Measurements from ENCODE around the gene OOSP4A.

OOSP4A gene

DNA sequence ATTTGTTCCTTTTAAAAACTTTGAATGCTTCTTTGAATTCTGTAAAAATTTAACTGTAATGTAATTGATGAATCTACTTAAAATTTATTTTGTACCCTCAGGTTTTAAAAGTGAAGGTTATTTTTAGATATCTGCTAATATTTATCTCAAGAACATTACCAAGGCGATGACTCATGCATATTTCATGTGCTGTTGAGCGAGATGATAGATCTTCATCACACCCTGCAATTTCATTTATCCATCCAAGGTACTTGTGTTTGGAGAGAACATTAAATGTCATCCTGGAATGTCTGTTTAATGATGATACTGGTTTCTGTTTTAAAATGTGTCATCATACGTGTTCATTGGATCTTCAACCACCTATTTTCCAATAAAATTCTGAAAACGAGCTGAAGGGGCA, 6.7 kb upstream of the OOSP4A start:
- TF ChIP-seq, protein P1, sequence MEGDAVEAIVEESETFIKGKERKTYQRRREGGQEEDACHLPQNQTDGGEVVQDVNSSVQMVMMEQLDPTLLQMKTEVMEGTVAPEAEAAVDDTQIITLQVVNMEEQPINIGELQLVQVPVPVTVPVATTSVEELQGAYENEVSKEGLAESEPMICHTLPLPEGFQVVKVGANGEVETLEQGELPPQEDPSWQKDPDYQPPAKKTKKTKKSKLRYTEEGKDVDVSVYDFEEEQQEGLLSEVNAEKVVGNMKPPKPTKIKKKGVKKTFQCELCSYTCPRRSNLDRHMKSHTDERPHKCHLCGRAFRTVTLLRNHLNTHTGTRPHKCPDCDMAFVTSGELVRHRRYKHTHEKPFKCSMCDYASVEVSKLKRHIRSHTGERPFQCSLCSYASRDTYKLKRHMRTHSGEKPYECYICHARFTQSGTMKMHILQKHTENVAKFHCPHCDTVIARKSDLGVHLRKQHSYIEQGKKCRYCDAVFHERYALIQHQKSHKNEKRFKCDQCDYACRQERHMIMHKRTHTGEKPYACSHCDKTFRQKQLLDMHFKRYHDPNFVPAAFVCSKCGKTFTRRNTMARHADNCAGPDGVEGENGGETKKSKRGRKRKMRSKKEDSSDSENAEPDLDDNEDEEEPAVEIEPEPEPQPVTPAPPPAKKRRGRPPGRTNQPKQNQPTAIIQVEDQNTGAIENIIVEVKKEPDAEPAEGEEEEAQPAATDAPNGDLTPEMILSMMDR (IDR thresholded peaks at IDR 0.05; ENCODE audit: borderline replicate concordance, insufficient read depth, low read depth, low read length): no peak
- no peak overlapping the region for H3K4me3 ChIP-seq (ENCODE audit: low read depth, low read length)

DNA sequence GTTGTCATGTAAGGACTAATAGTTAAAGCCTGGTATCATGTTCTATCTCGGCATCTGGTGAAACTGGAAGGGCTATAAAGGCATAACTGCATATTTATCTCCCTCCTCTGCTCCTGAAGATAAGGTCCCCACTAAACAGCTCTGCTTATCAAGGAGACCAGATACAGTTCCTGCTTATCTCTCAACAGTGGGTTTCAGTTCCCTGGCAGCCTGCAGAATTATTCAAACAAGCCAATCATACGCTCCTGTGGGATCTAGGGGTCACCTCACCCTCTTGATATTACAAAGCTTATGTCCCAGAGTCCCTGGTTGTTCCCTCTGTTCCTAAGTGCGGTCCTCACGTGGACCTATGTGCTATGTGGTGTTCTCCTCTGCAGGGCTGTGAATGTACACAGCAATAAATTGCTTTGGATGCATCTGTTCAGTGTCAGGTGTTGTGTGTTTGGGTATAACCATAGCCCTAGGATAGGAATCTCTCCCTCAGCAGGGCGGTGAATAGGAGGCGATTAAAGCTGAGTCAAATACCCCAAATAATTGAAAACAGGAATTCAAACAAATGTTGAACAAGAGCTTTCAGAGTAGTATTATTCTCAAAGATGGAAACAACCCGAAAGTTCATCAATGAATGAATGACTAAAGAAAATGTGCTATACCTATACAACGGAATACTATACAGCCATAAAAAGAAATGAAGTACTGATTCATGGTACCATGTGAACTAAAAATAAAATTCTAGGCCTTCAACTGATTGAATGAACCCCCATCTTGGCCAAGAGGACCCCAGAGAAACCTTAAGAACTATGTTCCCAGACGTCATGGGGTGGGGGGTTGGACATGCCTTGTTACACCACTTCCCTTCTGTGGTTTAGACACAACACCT, 3.1 kb upstream of the OOSP4A start:
- TF ChIP-seq, protein P1 (IDR thresholded peaks at IDR 0.05; ENCODE audit: borderline replicate concordance, insufficient read depth, low read depth, low read length): no peak

DNA sequence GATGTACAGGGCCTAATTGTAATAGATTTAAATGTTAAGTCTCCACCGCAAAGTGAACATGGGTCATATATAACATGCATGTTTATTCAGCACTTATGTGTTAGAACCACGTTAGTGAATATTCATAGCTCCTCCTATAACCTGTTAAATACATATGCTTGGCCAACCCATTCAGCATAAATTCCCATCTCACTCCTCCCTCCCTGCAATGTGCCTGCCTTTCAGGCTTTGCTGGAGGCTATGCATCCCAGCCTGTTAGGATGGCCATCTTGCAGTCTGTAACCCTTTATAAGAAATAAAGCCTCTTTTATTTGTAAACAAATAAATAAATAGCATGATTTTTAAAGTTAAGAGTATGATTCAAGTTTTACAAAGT, 1.7 kb upstream of the OOSP4A start:
- no peak overlapping the region for H3K4me3 ChIP-seq (ENCODE audit: low read depth, low read length)
- TF ChIP-seq, protein P1 (IDR thresholded peaks at IDR 0.05; ENCODE audit: borderline replicate concordance, insufficient read depth, low read depth, low read length): no peak

More for the DNA sequence above, 3.1 kb upstream of the OOSP4A start:
- no peak overlapping the region for H3K4me3 ChIP-seq (ENCODE audit: low read depth, low read length)

DNA sequence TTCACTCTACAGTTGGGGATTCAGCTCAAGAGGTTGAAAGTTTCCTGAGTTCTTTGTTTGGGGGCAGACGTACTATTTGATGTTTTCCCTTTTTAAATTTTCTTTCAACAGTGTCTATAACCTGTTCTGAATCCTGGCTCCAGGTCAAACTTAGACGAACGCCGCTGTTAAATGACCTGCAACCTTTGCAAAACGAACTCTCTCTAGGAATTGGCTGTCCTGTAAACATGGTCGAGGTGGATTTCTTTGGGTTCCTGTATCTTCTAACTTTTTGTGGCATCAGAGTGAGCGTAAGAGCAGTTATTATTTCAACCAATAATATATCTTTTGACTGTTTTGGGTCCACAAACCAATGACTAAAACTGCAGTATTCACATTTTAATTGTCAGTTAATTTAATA, 1.6 kb downstream of the OOSP4A start:
- H3K4me3 ChIP-seq (ENCODE audit: low read depth, low read length): no peak overlapping the region
- TF ChIP-seq, protein P1 (IDR thresholded peaks at IDR 0.05; ENCODE audit: borderline replicate concordance, insufficient read depth, low read depth, low read length): no peak

DNA sequence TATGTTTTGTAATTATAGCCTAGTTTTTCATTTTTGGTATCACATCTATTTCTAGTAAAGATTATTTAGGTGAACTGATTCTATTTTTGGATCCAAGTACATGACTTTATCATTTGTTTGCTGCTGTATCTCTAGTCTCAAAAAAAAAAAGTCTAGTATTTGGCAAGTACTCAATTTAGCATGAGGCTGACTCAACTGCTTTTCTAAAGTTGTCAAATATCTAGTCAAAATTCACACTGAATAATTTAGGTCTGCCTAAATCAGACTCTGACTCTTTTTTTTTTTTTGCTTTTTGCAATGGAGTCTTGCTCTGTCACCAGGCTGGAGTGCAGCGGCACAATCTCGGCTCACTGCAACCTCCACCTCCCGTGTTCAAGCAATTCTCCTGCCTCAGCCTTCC, 2.4 kb downstream of the OOSP4A start:
- H3K4me3 ChIP-seq (ENCODE audit: low read depth, low read length): no peak overlapping the region
- TF ChIP-seq, protein P1 (IDR thresholded peaks at IDR 0.05; ENCODE audit: borderline replicate concordance, insufficient read depth, low read depth, low read length): no peak

DNA sequence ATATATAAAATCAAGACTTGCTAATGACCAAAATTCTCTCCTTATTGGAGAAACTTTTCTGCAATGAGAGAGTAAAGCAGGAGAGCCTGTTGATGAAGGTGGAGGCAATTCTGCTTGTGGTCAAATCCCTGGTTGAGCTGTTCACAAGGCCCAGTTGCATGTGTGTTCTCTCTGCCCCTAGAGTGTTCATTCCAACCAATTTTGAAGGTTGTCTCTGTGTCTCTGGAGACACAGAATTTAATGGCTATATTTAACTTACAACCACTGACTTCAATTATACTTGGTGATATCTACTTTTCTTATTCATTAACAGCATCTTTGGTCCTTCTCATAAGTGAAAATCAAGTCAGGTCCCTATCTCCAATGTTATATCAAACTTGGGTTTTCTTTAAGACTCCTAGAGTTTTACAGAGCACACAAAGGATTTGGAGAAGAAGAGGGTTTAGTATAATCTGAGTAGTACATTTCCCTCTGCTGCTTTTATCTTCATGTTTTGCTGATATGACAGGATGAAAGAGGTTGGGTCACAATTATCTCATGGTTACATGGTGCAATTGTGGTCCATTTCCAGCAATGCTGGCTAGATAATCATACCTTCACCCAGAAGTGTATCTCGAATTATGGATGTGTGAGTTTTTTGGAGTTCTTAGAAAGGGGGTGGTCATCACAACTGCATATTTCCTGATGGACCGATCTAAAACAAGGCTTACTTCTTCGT, 4.0 kb downstream of the OOSP4A start:
- TF ChIP-seq, protein P1 (IDR thresholded peaks at IDR 0.05; ENCODE audit: borderline replicate concordance, insufficient read depth, low read depth, low read length): no peak
- H3K4me3 ChIP-seq (ENCODE audit: low read depth, low read length): no peak overlapping the region

Measured in GM12875 (cell line).